Keratinocyte (primary cell): ENCODE measurements around the gene ARPC1A. TPM values are rescaled to one million over a fixed set of nuclear protein-coding genes. Genes with fewer than 3 reads are reported as not detected.

Source experiments
- DNase-seq: peaks from one replicate; pipeline ENCODE4 v3.0.0-alpha.2; 2011; ENCODE audit warnings: low read depth, missing footprints, low spot score
- FAIRE-seq: peaks from 2 replicates; lab custom pipeline; 2011; peaks lifted over from hg19 to GRCh38; lab: Jason Lieb, UNC
- H2AFZ ChIP-seq: 2 replicates; pipeline ENCODE4 v1.6.0; 2012; ENCODE audit warnings: low read length, control low read depth, inconsistent platforms; ENCODE audit not compliant: control insufficient read depth
- H3K27ac ChIP-seq: 2 replicates; pipeline ENCODE4 v1.5.1; 2011; ENCODE audit warnings: low read length; ENCODE audit not compliant: control insufficient read depth, insufficient read depth
- H3K27me3 ChIP-seq: 3 replicates; pipeline ENCODE4 v1.6.0; 2011; ENCODE audit warnings: low read length; ENCODE audit not compliant: control insufficient read depth, insufficient read depth; ENCODE audit errors: extremely low read depth
- H3K36me3 ChIP-seq, 2 experiments: 2 replicates in 1 of 2; 3 replicates in 1 of 2; pipeline ENCODE4 v1.5.1; 2011; ENCODE audit warnings: low read length in 2 of 2, mild to moderate bottlenecking in 1 of 2; ENCODE audit not compliant: control insufficient read depth in 2 of 2, insufficient read depth in 2 of 2; ENCODE audit errors: extremely low read depth in 1 of 2
- H3K4me1 ChIP-seq: 3 replicates; pipeline ENCODE4 v1.5.1; 2011; ENCODE audit warnings: low read length; ENCODE audit not compliant: control insufficient read depth, insufficient read depth; ENCODE audit errors: extremely low read depth
- H3K4me2 ChIP-seq: 3 replicates; pipeline ENCODE4 v1.6.0; 2011; ENCODE audit warnings: low read depth, low read length; ENCODE audit not compliant: control insufficient read depth, insufficient read depth; ENCODE audit errors: extremely low read depth
- H3K4me3 ChIP-seq, 3 experiments: fragments of 200-600 bp in 1 of 3; sonication (generic) in 1 of 3; 2 replicates in 2 of 3; 3 replicates in 1 of 3; pipeline ENCODE4 v1.5.1; 2011 to 2016; ENCODE audit warnings: low read length in 3 of 3, mild to moderate bottlenecking in 3 of 3, control low read depth in 2 of 3, inconsistent platforms in 1 of 3, low read depth in 1 of 3, mixed read lengths in 1 of 3, mixed run types in 1 of 3, moderate library complexity in 1 of 3; ENCODE audit not compliant: control insufficient read depth in 2 of 3, insufficient read depth in 2 of 3; ENCODE audit errors: extremely low read depth in 1 of 3
- H3K79me2 ChIP-seq: 2 replicates; pipeline ENCODE4 v1.6.0; 2012; ENCODE audit warnings: low read length; ENCODE audit not compliant: control insufficient read depth, insufficient read depth
- H3K9ac ChIP-seq: 3 replicates; pipeline ENCODE4 v1.6.0; 2011; ENCODE audit warnings: low read length; ENCODE audit not compliant: control insufficient read depth, insufficient read depth; ENCODE audit errors: extremely low read depth
- H3K9me1 ChIP-seq: 3 replicates; pipeline ENCODE4 v1.6.0; 2011; ENCODE audit warnings: low read length; ENCODE audit not compliant: control insufficient read depth, insufficient read depth; ENCODE audit errors: extremely low read depth
- H3K9me3 ChIP-seq: 2 replicates; pipeline ENCODE4 v1.5.1; 2012; ENCODE audit warnings: low read depth, low read length; ENCODE audit not compliant: control insufficient read depth
- H4K20me1 ChIP-seq: 3 replicates; pipeline ENCODE4 v1.6.0; 2011; ENCODE audit warnings: low read length; ENCODE audit not compliant: control insufficient read depth, insufficient read depth; ENCODE audit errors: extremely low read depth
- EZH2 ChIP-seq: IDR thresholded peaks from one replicate; pipeline ENCODE4 v1.6.1; 2012; ENCODE audit warnings: inconsistent platforms, mild to moderate bottlenecking, low read length, moderate library complexity
- dilution Hi-C: fragments of 300-500 bp; cut with MboI; formaldehyde crosslinking; loops from one replicate; pipeline ENCODE4 v1.7.0; 2020; ENCODE audit warnings: low sequenced_read_pairs; ENCODE audit not compliant: extremely low pct_ligation_motif_present
- polyA plus RNA-seq, 5 experiments: library from polyadenylated mRNA; depleted of rRNA in 3 of 5; stranded (reverse) in 3 of 5; stranded (forward) in 1 of 5; unstranded in 1 of 5; fragments of >200 nt; gene quantifications; 1 replicate in 1 of 5; 2 replicates in 3 of 5; 3 replicates in 1 of 5; pipeline versions ENCODE4 v1.2.1 to v1.2.3, GENCODE V29; 2011 to 2012; ENCODE audit warnings: missing spikeins in 2 of 5, low read depth in 1 of 5, low replicate concordance in 1 of 5
- TF ChIP-seq, protein P1 (sequence below), 3 experiments: IDR thresholded peaks in 1 of 3; conservative IDR thresholded peaks in 1 of 3; optimal IDR thresholded peaks in 1 of 3; 2 replicates in 2 of 3; 3 replicates in 1 of 3; pipeline versions ENCODE3 to v1.5.1; 2011; ENCODE audit warnings: low read length in 3 of 3, mild to moderate bottlenecking in 3 of 3, moderate library complexity in 2 of 3, control low read depth in 1 of 3, inconsistent platforms in 1 of 3; ENCODE audit not compliant: insufficient read depth in 2 of 3; ENCODE audit errors: extremely low read depth in 1 of 3

Gene ARPC1A
- polyA plus RNA-seq, 1 donor (not counting 4 experiments of a cell fraction or from before 2014, with no cell fraction given) = 133 TPM

DNA sequence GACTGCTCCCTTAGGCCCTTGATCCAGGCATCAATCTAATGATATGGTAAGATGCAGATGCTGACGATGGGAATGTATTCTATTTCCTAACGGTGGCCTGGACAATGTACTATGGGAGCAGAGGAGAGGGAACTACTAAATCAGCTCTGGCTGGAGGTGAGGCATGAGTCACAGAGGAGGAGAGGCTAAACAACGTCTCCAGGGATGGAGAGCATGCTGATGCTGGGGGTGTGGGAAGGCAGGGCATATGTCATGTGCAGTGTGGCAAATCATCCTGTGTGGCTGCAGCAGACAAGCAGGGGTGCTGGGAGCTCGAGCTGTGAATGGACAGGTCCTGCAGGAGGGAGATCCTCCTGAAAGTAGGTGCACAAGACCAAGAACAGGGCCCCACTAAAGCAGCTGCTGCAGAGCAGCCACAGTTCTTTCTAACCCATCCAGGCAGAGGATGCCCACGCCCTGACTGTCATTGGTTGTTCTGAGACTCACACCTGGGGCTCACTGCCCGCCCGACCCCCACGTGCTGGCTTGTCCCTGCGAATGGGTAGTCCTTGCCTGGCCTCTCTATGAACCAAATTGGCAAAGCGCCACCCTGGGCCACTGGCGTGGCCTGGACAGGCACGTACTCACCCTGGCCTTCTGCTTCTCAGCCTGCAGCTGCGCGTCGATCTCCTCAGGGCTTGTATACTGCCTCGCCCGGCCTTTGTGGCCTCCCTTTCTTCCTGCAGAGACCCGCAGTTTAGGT, 78.7 kb downstream of the ARPC1A start:
- H3K9ac ChIP-seq = no peak overlapping the region

DNA sequence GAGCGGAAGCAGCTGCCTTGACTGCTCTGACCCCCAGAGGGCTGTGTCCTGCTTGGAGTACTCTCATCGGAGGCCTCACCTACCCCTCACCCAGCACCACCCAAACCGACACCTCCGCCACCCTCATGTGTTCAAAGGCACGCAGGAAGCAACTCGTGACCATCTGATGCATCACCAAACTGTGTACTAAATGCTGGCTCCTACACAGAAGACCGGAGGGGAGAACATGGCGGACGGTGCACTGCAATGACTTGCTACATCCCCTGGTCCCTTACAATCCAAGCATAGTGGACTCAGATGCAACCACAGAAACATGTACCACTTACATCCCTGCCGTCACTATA, 79.3 kb downstream of the ARPC1A start:
- dilution Hi-C loops = no loop called here
- Histone ChIP-seq H3K36me3 (peaks cover 19 to 47% of the 10 kb centered on the region in 2 experiments), H3K4me2 (no peak overlapping the region), H3K9ac (no peak overlapping the region), H3K4me1 (peaks cover 21% of the 10 kb centered on the region), H3K27ac (no peak overlapping the region), H3K9me3 (no peaks in the 10 kb centered on the region), H2AFZ (no peak overlapping the region), H3K9me1 (no peaks in the 10 kb centered on the region), H3K4me3 (no peak overlapping the region), H3K79me2 (peaks cover 72% of the 10 kb centered on the region), H4K20me1 (peaks cover 24% of the 10 kb centered on the region), H3K27me3 (no peaks in the 10 kb centered on the region)
- FAIRE-seq (no peak), DNase-seq (no peak)
- no peak for TF ChIP-seq EZH2
- TF ChIP-seq, protein P1, sequence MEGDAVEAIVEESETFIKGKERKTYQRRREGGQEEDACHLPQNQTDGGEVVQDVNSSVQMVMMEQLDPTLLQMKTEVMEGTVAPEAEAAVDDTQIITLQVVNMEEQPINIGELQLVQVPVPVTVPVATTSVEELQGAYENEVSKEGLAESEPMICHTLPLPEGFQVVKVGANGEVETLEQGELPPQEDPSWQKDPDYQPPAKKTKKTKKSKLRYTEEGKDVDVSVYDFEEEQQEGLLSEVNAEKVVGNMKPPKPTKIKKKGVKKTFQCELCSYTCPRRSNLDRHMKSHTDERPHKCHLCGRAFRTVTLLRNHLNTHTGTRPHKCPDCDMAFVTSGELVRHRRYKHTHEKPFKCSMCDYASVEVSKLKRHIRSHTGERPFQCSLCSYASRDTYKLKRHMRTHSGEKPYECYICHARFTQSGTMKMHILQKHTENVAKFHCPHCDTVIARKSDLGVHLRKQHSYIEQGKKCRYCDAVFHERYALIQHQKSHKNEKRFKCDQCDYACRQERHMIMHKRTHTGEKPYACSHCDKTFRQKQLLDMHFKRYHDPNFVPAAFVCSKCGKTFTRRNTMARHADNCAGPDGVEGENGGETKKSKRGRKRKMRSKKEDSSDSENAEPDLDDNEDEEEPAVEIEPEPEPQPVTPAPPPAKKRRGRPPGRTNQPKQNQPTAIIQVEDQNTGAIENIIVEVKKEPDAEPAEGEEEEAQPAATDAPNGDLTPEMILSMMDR (optimal IDR thresholded peaks at IDR 0.05 in 1 of 3, IDR thresholded peaks at IDR 0.05 in 1 of 3, conservative IDR thresholded peaks at IDR 0.05 in 1 of 3; ENCODE audit: extremely low read depth in 1 of 3, insufficient read depth in 2 of 3, low read length in 3 of 3) = no peak

More for the DNA sequence above, 78.7 kb downstream of the ARPC1A start:
- Histone ChIP-seq H3K4me1 (peaks cover 18% of the 10 kb centered on the region), H3K79me2 (peaks cover 67% of the 10 kb centered on the region), H4K20me1 (peaks cover 25% of the 10 kb centered on the region), H2AFZ (no peak overlapping the region), H3K9me3 (no peaks in the 10 kb centered on the region), H3K4me3 (no peak overlapping the region), H3K27me3 (no peaks in the 10 kb centered on the region), H3K27ac (no peak overlapping the region), H3K4me2 (no peak overlapping the region), H3K36me3 (peaks cover 24 to 50% of the 10 kb centered on the region in 2 experiments), H3K9me1 (no peaks in the 10 kb centered on the region)
- no peak for TF ChIP-seq EZH2
- TF ChIP-seq, protein P1 (optimal IDR thresholded peaks at IDR 0.05 in 1 of 3, IDR thresholded peaks at IDR 0.05 in 1 of 3, conservative IDR thresholded peaks at IDR 0.05 in 1 of 3; ENCODE audit: extremely low read depth in 1 of 3, insufficient read depth in 2 of 3, low read length in 3 of 3) = no peak
- FAIRE-seq (no peak), DNase-seq (no peak)
- dilution Hi-C loops = no loop called here
